GM19397 (cell line): ENCODE results near the gene SLC22A3.

Source experiments
- ATAC-seq: cut with Tn5 transposase; IDR thresholded peaks from one replicate; pipeline ENCODE4 v1.9.1; 2021; ENCODE audit warnings: mild to moderate bottlenecking, moderate library complexity; ENCODE audit not compliant: unreplicated experiment

SLC22A3 gene

DNA sequence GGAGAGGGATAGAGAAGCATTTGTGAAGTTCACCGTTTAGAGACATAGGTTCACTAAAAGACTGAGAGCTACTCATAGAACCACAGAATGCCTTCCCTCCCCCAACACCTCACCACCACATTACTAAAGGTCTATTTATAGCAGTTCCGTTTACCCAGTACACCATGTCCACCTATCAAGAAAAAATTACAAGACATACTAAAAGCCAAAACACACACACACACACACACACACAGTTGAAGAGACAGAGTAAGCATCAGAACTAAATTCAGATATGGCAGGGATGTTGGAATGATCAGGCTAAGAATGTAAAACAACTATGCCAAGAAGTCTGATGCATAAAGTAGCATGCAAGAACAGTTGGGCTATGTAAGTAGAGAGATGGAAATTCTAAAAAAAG lies 52.3 kb downstream of the SLC22A3 start:
- ATAC-seq = no peak

DNA sequence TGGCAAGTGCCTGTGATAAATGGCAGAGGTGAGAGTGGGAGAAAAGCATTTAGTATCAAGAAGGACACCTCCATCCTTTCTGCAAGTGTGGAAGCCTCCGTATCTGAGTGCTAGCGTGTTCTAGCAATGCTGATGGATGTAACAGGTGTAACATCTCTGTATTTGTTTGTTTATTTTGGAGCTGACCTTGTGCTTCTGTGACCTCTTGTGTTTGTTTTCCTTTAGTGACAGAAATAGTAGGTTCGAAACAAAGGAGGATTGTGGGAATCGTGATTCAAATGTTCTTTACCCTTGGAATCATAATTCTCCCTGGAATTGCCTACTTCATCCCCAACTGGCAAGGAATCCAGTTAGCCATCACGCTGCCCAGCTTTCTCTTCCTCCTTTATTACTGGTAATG lies 60.4 kb downstream of the SLC22A3 start:
- ATAC-seq = no peak

DNA sequence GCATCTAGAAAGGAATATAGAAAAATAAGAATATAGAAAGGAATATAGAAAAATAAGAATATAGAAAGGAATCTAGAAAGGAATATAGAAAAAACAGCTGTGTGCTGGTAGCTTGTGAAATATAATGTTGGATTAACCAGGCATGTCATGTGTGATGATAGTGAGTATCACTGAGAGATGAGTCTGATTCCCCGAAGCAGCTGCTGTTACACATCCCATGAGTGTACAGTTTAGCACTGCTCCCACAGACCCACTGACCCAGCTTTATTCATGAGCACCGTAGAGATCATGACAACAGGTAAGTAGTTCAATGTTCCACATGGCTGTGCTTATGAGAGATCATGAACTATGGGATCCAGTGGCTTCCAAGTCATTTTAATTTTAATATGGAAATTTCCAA lies 64.8 kb downstream of the SLC22A3 start:
- ATAC-seq = no peak

DNA sequence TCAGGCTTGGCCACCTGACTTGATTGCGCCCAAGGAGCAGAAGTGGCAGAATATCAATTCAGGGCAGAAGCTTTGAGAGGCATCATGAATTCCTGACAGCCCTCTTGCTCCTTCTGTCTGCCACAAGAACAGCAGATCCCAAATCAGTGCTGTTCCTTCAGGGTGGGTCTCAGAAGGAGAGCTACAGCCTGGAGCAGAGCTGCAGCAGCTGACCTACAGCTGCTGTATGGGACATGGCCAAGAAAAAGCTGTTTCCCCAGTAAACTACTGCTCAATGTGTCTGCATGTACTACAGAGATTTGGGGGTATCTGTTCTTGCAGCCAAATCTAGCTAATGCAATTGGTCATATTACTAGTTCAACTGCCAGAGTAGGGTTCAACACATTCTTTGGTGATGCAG lies 69.0 kb downstream of the SLC22A3 start:
- ATAC-seq = no peak

DNA sequence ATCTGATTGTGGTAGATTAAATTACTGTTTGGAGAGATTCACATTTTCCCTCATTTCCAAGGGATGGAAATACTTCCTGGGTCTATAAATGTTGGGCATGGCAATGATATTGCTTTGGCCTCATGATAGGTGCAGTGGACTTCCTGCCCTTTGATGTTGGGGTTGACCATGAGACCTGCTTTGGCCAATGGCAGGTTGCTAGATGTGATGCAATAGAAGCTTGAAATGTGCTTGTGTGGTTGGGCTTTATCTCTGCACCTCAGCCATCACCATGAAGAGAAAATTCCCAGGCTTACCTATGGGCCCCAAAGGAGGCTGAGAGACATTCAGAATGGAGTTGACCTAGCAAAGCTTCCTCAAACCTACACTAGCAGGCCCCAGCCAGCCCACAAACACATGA lies 69.4 kb downstream of the SLC22A3 start:
- no peak for ATAC-seq

DNA sequence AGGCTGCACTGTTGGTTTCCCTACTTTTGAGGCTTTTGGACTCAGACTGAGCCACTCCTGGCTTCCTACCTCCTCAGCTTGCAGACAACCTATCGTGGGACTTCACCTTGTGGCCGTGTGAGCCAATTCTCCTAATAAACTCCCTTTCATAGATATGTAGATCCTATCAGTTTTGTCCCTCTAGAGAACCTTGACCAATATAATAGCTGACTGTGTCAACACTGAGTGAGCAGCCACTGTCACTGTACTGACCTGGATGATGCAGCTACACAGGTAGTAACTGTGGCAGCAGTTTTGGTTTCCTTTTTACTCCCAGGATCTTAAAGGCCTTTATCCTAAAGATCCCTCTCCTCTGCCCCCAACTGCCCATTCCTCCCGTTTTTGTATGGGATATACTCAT lies 70.2 kb downstream of the SLC22A3 start:
- ATAC-seq = no peak

DNA sequence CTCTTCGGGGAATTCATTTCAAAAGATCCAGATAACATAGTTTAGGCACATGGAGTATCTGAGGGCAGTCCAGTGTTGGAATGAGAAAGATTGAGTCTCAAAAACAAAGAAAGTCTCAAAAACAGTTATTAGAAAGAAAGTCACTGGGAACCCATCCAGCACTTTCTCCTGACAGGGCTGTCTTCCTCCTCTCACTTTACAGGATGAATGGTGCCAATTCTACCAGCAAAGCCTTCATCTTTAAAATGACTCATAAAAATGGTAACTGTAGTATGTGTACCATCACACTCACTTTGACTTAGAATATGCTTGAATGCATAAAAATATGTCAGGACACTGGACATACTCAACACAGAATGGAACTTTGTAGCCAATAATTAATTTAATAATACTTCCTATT lies 71.3 kb downstream of the SLC22A3 start:
- ATAC-seq = no peak

DNA sequence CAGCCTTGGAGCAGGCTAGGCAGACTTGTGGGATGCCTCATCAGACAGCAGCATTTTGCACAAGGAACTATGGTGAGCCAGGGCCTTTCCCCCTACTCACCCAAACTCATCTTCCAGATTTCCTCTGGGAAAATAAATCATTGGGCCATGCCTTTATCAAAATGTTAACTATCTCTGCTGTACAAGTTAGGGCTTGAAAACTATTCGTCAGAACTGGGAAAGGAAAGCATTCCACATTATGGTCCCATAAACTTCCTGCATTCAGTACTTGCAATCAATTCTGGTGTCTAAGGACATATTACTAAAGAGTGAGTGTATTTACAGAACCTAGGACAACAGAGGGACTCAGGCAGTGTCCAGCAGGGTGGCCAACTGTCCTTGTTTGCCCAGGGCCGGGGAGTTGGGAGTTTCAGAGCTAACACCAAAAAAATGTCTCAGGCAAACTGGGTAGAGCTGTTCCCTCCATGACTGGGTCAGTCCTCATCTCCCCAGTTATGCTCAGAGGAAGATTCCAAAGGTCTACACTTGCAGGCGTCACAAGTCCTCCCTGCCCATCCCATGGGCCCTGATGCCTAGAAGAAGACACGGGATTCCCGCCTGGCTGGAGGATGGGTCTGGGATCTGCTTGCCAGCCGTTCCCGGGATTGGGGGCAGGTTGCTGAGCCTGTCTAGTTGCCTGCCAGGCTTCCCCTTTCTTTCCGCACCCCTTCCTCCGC lies 72.2 kb downstream of the SLC22A3 start:
- ATAC-seq = no peak

DNA sequence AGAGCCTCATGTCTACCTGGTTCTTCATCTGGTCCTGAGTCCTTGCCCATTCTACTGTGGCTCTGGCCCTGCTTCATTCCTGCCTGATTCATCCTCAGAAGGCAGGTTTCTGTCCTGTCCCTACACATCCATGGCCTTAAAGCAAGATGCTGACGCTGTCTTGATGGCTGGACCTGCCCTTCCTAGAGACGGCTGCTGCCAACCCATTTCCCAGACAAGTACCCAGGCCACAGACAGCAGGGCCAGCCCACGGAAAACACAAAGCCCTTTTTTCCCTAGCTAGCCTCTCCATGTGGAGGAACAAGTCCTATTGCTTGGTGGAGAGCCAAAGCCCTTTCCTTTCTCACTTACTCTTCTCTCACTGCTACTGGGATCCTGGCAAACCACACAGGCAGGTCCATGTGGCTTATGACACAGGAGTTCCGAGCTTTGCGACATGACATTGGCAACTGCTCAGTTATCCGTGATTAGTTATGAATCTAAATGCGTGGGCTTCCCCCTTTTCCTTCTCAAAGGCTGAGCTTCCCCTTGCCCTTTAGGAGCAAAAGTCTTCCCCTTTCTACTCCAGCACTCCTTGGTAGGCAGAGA lies 72.9 kb downstream of the SLC22A3 start:
- ATAC-seq = no peak

DNA sequence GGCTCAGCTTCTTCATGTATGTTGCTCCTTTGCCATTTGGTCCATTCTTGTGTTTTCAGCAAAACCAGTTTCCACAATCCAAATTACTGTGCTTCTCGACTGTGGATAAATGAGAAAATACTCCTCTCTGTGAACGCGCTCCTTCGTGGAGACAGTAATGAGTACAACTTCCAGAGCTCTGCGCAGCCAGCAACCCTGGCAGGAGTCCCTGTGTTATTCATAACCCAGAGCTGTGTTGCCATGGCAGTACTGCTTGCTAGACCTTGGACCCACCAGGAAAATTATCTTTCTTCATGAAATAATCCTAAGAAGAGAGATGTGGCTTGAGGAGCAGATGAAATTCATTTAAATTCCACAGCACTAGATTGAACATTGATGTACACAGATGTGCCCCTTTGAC lies 73.7 kb downstream of the SLC22A3 start:
- ATAC-seq = no peak

DNA sequence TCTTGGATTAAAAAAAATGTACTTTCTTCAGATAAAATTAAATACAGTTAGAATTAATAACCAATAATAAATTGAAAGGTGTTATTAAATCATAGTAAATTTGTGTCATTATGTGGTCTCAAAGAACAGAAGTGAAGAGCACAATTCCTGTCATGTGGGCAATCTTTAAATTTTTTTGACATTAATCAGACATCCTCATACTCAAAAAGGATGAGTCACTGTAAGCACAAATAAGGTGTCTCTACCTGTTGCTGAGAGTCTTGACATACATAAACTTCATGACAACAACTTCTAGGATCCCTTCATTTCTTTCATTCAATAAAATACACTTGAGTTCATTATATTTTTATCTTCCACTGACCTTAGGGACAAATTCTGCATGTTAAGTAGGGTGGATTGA lies 76.1 kb downstream of the SLC22A3 start:
- ATAC-seq = no peak

DNA sequence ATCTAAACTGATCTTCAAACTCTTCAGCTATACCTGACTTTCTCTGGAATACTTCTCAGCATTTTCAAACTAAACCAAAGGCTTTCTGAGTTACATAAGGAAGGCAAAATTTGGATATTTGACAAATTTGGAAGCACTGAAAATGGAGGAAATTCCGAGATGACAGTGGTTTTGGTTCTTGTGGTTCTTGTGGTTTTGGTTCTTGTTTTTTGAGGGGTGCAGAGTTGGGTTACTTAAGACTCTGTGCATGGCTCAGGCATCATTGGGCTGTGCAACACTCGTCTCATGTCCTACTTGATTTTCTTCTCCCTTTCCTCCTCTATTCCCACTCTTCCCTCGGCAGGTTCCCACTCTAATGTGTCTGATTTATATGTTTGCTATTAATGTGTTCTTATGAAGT lies 78.0 kb downstream of the SLC22A3 start:
- no peak for ATAC-seq

DNA sequence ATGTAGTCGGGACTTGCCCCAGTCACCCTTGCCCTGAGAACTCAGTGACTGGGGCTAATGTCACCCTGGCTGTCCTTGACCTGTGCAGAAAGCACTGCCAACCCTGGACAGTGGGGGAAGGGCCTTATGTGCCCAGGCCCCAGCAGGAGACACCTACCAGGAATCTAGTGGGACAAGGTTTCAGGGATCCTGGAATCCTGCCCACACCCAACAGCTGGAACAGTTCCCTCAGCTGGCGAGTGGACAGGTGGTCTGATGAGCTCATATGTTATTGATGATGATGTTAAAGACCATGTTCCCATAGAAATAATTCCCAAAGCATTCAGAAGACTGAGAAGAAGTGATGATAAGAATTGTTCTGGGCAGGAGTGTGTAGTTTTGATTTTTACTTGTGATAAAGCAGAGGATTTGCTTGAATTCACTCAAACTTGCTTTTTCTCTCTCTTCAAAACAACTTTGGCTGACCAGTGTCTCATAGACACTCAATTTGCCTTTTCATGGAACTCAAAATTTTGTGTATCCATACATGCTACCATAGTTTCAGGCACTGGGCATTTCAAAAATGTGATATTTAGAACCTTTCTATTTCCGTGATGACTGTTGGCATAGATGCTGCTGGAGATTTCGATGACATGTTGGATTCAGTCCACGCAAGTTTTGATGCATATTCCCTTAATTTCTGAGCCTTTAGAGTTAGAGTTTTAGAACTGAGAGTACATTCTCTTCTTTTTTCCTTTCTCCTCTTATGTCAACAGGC lies 79.3 kb downstream of the SLC22A3 start:
- ATAC-seq = no peak

DNA sequence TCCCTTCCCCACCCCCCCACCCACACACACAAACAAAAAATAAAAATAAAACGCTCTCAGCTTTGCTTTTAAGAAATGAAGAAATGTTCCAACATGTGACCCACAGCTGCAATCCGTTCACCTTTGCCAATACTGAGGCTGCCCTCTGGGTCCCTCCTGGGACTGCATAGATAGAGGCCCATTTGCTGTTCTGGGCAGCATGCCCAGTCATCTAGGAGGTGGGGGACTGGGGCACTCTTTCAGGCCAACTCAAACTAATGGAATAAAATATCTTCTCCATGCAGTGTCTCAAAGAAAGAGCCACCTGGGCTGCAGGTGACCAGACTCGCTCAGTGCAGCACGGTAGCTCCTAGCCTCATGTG lies 79.9 kb downstream of the SLC22A3 start:
- ATAC-seq = no peak

DNA sequence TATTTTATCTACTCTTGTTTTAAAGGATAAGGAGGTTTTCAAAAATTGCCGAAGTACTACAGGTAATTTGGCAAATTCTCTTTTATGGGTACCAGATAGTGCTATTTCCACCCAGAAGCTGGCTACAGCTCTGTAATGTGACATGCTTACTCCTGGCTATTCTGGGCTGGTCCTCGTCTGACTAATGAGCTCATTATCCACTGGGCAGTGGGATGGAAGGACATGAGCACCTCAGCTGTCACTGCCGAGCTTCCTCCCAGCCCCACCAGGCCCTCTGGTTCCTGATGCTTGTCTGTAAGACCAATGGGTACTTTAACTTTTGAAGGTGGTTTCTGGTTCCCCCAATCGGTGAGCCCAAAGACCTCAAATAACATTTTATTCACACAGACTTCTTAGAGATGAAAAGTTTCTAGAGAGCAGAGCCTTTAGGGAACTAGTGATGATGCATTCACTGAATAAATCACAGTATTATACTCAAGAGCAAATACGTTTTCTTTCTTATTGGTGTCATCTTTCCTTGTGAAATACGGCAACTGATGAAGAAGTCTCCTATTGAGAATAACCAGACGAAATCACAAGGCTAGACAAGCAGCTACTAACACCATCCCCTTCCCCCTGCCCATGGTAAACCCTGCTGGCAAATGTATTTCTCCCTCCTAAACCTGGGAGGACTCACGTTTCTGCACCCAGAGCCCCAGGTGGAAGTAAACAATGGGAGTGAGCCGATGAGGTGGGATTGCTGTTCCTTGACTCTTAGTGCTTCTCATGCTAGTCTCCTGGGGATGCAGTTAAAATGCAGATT lies 80.8 kb downstream of the SLC22A3 start:
- no peak for ATAC-seq

DNA sequence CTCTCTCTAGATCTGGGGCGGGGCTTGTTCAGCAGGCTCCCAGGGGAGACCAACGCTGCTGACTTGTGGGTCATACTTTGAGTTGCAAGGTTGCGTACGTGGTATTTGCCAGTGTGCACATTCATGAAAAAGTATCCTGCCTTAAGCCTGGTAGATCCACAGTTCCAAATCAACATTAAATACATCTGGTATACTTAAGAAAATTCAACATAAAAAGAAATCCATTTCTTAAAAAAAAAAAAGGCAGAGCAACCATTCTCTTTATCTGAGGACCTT lies 81.4 kb downstream of the SLC22A3 start:
- ATAC-seq = no peak

DNA sequence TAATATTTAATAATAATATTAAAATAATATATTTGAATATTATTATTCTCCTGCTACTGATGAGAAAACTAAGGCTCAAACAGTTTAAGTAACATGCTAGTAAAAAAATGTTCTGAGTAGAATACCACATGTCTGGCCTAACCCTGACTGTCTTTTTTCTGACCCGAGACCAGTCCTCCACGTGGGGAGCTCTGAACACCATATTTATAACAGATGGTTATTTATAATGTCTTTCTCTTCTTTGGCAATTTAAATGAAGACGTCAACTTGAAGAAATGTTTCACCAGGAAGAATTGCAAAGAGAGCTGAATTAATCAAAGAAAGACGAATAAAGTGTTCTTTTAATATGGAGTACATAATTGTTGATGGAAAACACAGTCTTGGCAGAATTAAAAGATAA lies 82.0 kb downstream of the SLC22A3 start:
- ATAC-seq = no peak

DNA sequence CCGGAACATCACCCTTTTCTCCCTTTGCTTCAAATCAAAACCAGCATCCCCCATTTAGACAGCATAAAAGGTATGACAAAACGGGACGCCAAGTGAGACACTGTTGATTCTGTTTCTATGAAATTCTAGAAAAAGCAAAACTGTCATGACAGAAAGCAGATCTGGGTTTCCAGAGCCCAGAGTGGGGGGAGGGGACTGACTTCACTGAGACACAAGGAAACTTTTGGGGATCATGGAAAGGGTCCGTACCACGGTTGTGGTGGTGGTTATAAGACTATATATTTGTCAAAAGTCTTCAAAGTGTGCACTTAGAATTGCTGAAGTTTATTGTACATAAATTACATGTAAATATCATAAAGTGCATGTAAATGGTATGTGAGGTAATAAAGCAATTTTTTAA lies 82.6 kb downstream of the SLC22A3 start:
- no peak for ATAC-seq

DNA sequence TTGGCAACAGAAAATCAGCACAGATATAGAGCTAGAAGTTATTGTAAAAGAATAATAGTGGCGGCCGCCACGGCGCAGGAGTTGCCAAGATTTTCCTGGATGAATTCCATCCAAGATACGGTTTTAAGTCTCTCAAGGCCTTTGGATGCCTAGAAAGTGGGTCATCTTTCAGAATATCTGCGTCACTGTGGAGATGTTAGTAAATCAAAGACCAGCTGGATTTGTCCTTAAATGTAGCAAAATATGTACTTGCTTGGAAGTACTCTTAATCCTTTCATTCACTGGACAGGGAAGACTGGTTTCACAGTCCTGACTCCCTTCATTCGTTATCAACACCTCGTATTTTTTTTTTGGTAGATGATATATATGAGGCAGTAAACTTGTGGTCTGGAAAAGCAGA lies 83.0 kb downstream of the SLC22A3 start:
- ATAC-seq = no peak

DNA sequence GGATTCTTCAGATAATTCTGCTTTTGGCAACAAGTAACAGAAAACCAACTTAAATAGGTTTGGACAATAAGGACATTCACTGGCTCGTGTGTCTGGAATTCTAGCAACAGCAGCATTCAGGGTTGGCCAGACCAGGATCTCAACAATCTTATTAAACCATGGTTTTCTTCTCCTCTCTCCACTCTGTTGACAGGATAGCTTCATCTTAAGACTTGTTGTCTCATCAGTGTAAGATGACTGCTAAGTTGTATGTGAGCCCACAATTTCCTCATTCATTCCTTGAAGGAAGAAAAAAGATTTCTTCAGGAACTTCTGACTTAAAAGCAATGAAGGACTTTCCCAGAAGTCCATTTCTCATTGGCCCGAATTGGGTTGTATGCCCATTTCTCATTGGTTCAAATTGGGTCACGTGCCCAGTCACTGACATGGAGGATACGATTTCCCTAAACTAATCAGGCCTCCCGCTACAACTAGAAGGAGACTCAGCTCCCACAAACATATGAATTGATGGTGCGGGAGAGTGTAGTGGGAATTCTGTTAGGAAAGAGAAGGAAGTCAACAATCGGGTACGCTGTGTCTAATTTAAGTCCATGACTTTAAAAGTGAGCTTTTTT lies 83.7 kb downstream of the SLC22A3 start:
- ATAC-seq = no peak

DNA sequence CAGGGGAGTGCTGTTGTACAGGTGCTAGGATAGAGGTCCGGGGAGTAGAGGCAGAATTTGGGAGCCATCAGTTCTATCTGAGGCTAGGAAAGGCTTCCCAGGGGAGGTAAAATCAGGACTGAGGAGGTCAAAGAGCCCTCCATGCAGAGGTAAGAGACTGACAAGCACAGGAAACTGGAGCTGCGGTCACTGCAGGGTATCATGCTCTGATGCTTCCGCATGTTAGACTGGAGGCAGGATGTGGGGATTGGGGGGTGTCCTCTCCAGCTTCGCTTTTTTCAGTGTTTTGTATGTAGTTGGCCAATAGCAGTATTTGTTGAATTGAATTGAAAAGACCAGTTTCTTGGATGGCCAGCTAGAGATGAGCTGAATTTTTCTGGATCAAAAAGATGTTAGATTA lies 87.8 kb downstream of the SLC22A3 start:
- ATAC-seq = no peak
